HG03457 (cell line): Measurements from ENCODE around the gene PRG3.
"Not testable (repeated sequence)": the region's sequence is repeated elsewhere in the genome, so short reads cannot be mapped to it uniquely, and the experiment has no call there.

ENCODE experiments used
- ATAC-seq: cut with Tn5 transposase; IDR thresholded peaks from one replicate; pipeline ENCODE4 v1.9.1; 2021; ENCODE audit warnings: moderate number of reproducible peaks; ENCODE audit not compliant: unreplicated experiment

The PRG3 gene

DNA sequence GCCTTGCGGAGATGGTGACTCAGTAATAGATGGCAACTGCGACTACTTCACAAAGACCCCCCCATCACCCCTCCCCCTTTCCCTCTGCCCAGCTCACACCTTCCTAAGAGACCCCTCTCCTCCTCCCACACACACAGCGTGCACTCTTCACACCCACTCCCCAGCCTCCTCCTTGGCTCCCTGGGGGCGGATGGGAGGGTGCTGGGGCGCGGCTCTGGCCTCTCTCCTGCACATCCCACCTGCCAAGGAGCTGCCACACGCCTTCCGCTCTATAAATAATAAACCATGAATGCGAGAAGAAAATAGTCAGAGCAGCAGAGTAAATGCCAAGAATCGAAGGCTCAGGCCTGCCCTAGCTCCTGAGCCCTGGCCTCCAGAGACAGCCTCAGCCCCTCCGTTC is 38.2 kb downstream of the PRG3 start:
- ATAC-seq = no peak

DNA sequence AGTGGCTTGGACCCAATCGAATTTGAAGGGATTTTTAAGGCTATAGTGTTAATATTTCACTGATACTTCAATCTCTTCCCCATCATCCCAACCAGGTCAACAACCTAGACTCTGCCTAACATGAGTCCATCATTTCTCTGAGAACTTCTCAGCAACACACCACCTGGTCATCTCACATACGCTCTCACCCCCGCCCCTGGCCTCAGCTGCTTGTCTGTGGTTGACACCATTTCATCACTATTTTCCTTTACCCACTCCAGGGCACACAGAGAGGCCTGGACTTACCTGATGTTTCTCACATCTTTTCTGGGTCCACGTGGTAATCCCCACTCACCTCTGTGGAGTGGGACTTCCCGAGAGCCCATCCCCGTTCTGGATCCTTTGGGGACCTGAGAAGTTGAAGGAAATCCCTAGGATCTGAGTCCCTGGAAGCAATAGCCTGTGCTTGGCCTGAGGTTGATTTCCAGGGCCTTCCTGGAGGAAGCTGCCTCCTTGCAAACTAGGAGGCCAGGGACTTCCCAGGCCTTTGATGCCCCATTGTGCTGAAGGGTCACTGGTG is 39.6 kb downstream of the PRG3 start:
- ATAC-seq = no peak

DNA sequence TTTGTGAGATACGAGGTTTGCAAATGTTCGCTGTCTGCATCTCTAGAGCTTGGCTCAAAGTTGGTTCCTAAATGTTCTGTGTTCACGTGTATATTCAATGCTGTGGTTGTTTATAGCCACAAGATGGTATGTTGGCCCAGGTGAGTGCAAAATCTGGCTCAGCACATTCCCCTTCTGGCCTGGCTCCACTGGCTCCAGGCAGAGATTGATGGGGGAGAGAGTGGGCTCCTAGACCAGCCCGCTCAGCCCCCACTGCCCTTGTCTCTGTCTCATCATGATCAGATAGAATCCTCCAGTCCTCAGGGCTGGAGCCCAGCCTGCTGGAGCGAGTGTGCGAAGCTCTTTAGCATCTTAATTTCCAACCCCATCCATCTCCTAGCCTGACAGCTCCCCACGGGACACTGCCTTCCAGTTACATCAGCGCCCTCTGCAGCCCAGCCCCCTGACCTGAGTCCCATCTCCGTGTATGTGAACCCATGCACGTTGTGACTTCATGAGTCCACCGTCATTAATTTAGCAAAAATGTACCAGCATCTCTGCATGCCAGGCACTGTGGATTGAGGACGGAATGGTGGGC is 40.8 kb downstream of the PRG3 start:
- no peak for ATAC-seq

DNA sequence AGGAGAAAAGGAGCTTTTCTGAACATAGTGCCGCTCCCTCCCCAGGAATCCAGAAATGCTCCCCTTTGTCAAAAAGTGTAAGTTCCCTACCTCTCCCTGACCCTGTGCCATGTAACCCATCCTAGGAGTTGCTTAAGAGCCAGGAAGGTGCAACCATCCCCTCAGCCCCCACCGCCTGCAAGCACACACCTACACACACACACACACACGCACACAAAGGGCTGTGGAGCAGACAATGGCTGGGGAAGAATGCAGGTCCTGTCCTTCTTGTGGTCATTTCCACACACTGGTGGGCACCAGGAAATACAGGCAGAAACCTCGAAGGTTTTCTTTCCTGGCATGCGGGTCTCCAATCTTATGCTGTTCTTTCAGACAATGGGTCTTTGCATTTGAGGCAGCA is 41.6 kb downstream of the PRG3 start:
- ATAC-seq = no peak

DNA sequence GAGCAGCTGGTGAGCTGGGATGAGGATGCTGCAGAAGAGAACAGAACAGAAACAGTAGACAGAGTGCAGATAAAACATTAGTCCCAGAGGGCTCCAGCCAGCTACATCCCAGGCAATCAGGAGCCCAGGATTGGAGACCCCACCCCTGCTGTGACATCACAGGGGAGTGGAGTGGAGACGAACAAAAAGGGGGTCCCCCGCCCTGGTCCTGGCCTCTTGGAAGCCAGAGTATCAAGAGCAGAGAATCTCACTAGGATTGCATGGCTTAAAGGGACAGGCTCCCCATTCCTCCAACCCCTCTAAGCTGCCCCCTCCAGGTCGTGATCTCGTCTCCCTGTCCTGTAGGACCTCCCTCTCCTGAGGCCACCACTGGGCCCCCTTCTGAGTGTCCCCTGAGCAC is 42.8 kb downstream of the PRG3 start, which contains the start of gene P2RX3:
Gene P2RX3 (plus strand): TSS at position 211 of the 400 bp plus-strand sequence. CDS start 199 bp downstream, outside the sequence.
- ATAC-seq = no peak

DNA sequence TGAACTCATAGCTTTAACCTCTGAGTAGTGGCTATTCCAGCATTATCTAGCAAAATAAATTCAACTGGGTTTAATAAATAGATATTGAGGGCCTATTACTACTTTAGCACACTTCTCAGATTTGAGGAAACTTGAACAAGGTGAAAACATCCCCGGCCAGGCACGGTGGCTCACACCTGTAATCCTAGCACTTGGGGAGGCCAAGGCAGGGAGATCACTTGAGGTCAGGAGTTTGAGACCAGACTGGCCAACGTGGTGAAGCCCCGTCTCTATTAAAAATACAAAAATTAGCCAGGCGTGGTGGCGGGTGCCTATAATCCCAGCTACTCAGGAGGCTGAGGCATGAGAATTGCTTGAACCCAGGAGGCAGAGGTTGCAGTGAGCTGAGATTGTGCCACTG is 44.1 kb downstream of the PRG3 start:
- ATAC-seq = not testable (repeated sequence)

DNA sequence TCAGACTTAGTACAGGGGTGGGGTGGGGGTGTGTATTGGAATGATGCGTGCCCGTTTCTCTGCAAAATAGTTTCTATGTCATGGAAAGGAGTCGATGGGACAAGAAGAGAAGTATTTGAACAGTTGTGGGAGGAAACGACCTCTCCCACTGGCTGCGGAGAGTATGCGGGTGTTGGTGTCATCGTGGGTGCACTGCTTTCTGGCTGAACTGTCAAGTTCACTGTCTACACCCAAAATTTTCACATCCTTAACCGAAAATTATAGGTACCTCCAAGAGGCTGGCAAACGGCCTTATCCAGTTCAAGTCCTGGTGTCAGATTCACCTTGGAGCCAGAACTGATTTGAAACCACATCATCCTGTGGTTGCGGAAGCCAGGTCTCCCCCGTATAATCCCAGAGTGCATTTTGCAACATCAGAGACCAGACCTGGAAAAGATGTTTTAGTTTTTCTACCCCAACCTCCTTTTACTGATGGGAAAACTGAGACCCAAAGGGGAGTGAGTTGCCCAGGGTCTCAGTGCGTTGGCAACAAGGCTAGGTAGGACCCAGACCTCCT is 44.8 kb downstream of the PRG3 start:
- ATAC-seq = no peak

DNA sequence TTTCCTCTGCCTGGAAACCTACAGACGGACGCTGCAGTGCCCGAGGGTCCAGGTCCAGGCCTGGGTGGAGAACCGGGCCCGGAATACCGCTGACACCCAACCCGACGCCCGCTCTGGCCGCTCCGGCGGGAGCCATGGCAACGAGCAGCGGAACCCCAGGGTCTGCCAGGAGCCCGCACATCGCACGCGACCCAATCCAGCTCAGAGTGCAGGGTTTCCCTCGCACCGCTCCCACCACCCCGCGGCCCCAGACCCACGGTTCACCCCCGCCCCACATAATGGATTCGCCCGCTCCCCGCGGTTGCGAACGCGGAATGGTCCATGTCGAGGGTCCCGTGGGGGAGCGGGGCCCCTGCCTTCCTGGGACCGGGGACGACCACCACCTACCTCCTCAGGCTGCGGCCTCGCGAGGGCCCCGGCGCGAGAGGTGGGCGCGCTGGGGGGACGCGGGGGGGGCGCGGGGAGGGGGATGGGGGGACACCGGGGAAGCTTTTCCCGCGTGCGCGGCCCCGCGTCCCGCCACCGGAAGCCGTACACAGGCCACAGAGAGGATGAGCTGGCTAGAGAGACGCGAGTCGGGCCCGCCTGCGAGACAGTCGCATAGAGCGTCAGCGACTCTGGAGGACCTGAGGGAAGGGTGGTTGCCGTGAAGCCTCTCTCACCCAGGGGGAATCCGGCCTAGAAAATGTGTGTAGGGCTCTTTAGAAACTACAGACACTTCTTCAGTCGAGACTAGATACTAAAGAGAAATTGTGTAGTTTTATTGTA is 45.4 kb downstream of the PRG3 start, which contains the start of gene SSRP1:
Gene SSRP1 (minus strand): TSS at position 550 of the 768 bp plus-strand sequence. CDS start 771 bp downstream, outside the sequence.
- peak; percentile 98 for ATAC-seq

DNA sequence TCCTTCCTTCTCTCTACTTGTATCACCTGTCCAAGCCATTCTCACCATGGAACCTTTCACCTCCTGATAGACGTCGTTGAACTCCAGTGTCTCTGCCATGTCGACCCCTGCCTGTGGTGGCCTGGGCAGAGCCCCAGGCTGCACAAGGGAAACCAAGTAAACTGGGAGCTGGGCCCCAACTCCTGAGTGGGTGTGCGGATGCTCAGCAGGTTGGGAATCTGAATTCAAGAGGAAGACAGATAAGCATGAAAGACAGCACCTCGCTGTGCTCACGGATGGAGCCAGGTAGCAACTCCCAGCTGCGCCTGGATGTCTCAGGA is 46.0 kb downstream of the PRG3 start:
- no peak for ATAC-seq

DNA sequence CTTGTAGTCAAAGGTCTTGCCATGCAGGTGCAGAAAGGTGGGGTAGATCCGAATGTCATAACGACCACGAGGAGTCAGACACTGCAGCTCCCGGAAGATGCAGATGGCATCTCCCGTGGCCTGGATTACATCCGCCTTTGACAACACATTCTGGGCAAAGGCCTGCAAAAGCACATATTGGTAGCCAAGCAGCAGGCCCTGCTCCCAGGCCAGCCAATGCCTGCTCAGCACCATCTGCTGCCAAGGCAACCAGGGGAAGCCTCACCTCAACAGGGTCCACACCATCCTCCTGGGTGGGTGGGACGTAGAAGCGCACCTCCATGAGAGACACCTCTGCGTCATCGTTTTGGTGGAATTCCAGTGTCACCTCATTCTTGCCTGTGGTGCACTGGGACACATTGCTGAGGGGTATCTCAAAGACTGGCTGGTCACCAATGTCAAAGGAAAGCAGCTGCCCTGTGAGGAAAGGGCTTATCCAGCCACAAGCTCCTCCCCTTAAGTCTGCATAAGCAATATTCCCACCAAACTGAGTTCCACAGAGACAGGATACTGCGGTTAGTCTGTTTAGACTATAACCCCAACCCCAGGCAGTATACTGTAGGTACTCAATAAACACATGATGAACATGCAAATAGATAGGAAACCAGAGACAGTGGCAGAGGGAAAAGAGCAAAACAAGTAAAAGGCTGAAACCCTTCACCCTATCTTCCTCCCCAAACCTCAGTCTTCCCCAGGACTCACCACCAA is 48.1 kb downstream of the PRG3 start:
- no peak for ATAC-seq

DNA sequence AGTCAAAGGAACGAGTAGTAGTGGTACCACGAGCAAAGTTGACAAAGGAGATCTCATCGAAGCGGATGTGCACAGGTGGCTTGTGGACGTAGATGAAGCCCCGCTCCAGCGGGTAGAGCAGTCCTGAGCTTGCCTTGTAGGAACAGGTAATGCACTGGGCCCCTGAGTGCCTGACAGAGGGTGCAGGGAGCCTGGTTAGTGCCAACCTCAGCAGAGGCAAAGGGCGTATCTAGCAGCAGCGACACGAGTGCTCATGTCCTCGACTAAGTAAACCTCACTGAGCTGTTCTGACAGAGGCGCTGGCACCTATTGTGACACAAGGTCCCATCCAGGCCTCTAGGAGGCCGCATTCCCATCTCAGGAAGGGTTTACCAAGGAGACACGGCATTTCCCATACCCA is 49.2 kb downstream of the PRG3 start:
- no peak for ATAC-seq

DNA sequence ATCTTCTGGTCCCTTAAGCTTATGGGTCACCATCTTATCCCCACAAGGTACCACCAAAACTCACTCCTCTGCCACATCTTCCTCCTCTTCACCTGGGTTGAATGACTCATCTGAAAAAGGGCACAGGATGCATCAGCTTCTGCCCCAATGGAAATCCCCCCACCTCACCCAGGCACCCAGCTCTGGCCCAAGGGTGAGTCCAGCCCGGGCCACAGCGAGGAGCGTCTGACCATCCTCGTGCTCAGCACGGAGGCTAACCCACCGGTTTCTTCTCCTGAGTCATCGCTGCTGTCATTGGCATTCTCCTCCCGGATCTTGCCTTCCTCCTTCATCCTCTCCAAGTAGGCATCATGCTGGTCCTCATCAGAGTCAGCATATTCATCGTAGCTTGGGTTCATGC is 50.9 kb downstream of the PRG3 start:
- no peak for ATAC-seq

DNA sequence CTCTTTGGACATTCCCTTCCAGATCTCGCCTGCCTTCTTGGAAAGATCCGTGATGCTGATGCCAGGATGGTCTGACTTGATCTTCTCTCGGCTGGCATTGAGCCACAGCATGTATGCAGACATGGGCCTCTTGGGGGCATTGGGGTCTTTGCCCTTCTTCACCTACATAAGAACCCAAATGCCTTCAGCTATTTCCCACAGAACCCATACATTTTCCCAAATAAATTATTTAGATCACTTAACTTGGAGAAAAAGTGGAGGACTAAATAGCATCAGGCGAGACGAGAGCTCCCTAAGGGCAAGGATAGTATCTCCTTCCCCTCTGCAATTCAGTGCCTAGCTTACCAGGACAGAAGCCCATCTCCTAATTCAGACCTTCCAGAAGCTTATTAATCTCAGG is 53.2 kb downstream of the PRG3 start:
- ATAC-seq = no peak
